ENCODE data around the gene PCBP3.

DNA sequence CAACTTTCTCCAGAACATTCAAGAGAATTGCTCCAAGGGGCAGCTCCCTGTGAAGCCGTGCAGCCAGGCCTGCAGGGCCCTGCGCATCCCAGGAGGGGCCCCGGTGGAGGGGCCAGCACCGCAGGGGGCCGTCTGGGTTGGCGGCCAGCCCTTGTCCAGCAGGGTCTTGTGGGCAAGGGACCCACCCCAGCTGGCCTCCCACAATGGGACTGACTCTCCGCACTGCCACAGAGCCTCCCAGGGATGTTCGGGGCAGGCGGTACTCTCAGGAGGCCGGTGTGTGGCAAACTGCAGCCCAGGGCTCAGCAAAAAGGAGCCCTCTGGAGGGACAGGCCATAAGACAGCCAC is 269.9 kb downstream of the PCBP3 start:
- TF ChIP-seq, protein P1, sequence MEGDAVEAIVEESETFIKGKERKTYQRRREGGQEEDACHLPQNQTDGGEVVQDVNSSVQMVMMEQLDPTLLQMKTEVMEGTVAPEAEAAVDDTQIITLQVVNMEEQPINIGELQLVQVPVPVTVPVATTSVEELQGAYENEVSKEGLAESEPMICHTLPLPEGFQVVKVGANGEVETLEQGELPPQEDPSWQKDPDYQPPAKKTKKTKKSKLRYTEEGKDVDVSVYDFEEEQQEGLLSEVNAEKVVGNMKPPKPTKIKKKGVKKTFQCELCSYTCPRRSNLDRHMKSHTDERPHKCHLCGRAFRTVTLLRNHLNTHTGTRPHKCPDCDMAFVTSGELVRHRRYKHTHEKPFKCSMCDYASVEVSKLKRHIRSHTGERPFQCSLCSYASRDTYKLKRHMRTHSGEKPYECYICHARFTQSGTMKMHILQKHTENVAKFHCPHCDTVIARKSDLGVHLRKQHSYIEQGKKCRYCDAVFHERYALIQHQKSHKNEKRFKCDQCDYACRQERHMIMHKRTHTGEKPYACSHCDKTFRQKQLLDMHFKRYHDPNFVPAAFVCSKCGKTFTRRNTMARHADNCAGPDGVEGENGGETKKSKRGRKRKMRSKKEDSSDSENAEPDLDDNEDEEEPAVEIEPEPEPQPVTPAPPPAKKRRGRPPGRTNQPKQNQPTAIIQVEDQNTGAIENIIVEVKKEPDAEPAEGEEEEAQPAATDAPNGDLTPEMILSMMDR (IDR thresholded peaks at IDR 0.05): no peak
- no peak for TF ChIP-seq POLR2A (IDR thresholded peaks at IDR 0.05)

Data from lower leg skin (tissue), 3 donors.